ENCODE results near the gene VPS37C. TPM values are rescaled to one million over a fixed set of nuclear protein-coding genes. Genes with fewer than 3 reads are reported as not detected.
"Not testable (repeated sequence)": the region's sequence is repeated elsewhere in the genome, so short reads cannot be mapped to it uniquely, and the experiment has no call there.

Gene VPS37C
- total and polyA plus RNA-seq, 9 of the 15 experiments (the other 6 are each of a cell fraction or from before 2014, with no cell fraction given), result 0.62 to 29.8 (median 11.5) TPM

- peaks cover 24 to 45% of the 10 kb centered on the region in 2 experiments for H3K27me3 ChIP-seq (ENCODE audit: control insufficient read depth in 2 of 2, insufficient read depth in 2 of 2, low read length in 2 of 2)
- BruUV-seq (replicated peaks); H3K9me3 ChIP-seq (replicated peaks; ENCODE audit: control insufficient read depth, insufficient read depth, low read depth, low read length); ATAC-seq; H3K4me1 ChIP-seq (replicated peaks in 1 of 2; ENCODE audit: control insufficient read depth in 2 of 2, insufficient read depth in 2 of 2, low read length in 2 of 2); CTCF ChIA-PET (ENCODE audit: low intra/inter-chr PET ratio); in situ Hi-C loops (cut with MboI); H4K20me1 ChIP-seq (replicated peaks; ENCODE audit: control insufficient read depth, insufficient read depth, low read length); H2AFZ ChIP-seq (ENCODE audit: low read depth, low read length); H3K36me3 ChIP-seq (ENCODE audit: control insufficient read depth, insufficient read depth, low read length); H3K4me3 ChIP-seq; intact Hi-C loops (cut with micrococcal nuclease); H3K9ac ChIP-seq (ENCODE audit: insufficient read depth in 1 of 2, low read depth in 2 of 2, low read length in 2 of 2); H3K27ac ChIP-seq (ENCODE audit: extremely low read depth, low read depth, low read length); H3K79me2 ChIP-seq (ENCODE audit: control insufficient read depth, insufficient read depth, low read length); H3K9me1 ChIP-seq (ENCODE audit: control insufficient read depth, insufficient read depth, low read length); DNase-seq (ENCODE audit: extremely low read depth in 1 of 4, low spot score in 3 of 4); FAIRE-seq; H3K4me2 ChIP-seq (ENCODE audit: insufficient read depth, low read length): not testable (repeated sequence)
- WGBS (ENCODE audit: insufficient coverage, low coverage, missing lambda C conversion rate), result 5% methylated on average over 6 of the region's 6 CpGs
- POLR2A ChIA-PET, result interaction anchor here (0.6 to 0.7 kb wide), 2 partner anchors 187 to 836 kb away, joined by 3 to 4 read pairs; no protein-coding TSS in a partner anchor
Measured at GRCh38 chr11:61180205-61180604, 19.0 kb upstream of the VPS37C start.

GRCh38 chr11:61176446-61176845 lies 15.2 kb upstream of the VPS37C start:
- DNase-seq (ENCODE audit: extremely low read depth in 1 of 4, low spot score in 3 of 4), result no peak

More at GRCh38 chr11:61176446-61176845, 15.2 kb upstream of the VPS37C start:
- no TSS peak for BruUV-seq (replicated peaks)
- ATAC-seq (no peak), FAIRE-seq (no peak)
- no peak overlapping the region for H3K4me3 ChIP-seq
- CTCF ChIA-PET (ENCODE audit: low intra/inter-chr PET ratio), result no interaction called here
- TF ChIP-seq ZHX1 (conservative IDR thresholded peaks at IDR 0.05; ENCODE audit: low read length) (no peak), CBX2 (IDR thresholded peaks at IDR 0.05; ENCODE audit: insufficient read depth, low read length, poor library complexity, severe bottlenecking) (peak; percentile 1)
- no peaks in the 10 kb centered on the region for H3K79me2 ChIP-seq (ENCODE audit: control insufficient read depth, insufficient read depth, low read length)
- no peak overlapping the region for H3K9ac ChIP-seq (ENCODE audit: insufficient read depth in 1 of 2, low read depth in 2 of 2, low read length in 2 of 2)
- H3K27ac ChIP-seq (ENCODE audit: extremely low read depth, low read depth, low read length), result no peak overlapping the region
- intact Hi-C loops (cut with micrococcal nuclease), result no loop called here
- H3K4me1 ChIP-seq (replicated peaks in 1 of 2; ENCODE audit: control insufficient read depth in 2 of 2, insufficient read depth in 2 of 2, low read length in 2 of 2), result no peaks in the 10 kb centered on the region; a peak in 1 of 5 replicates
- POLR2A ChIA-PET, result interaction anchor here (0.6 kb wide), 2 partner anchors 8 to 227 kb away, joined by 3 read pairs; no protein-coding TSS in a partner anchor
- no peak overlapping the region for H3K4me2 ChIP-seq (ENCODE audit: insufficient read depth, low read length)
- H3K27me3 ChIP-seq (ENCODE audit: control insufficient read depth in 2 of 2, insufficient read depth in 2 of 2, low read length in 2 of 2), result peaks cover 37 to 60% of the 10 kb centered on the region in 2 experiments
- in situ Hi-C loops (cut with MboI), result loop anchor here (5.0 kb wide), 1 partner anchor 339 kb away; no protein-coding TSS in a partner anchor
- no peaks in the 10 kb centered on the region for H4K20me1 ChIP-seq (replicated peaks; ENCODE audit: control insufficient read depth, insufficient read depth, low read length)
- no peak overlapping the region for H2AFZ ChIP-seq (ENCODE audit: low read depth, low read length)
- no peaks in the 10 kb centered on the region for H3K36me3 ChIP-seq (ENCODE audit: control insufficient read depth, insufficient read depth, low read length)
- H3K9me3 ChIP-seq (replicated peaks; ENCODE audit: control insufficient read depth, insufficient read depth, low read depth, low read length), result peaks cover 5% of the 10 kb centered on the region; the same call in 1 of the 2 replicates
- no peaks in the 10 kb centered on the region for H3K9me1 ChIP-seq (ENCODE audit: control insufficient read depth, insufficient read depth, low read length)
- WGBS (ENCODE audit: insufficient coverage, low coverage, missing lambda C conversion rate), result 2% methylated on average over 6 of the region's 6 CpGs
